ENCODE data around the gene MPL. TPM values are rescaled to one million over a fixed set of nuclear protein-coding genes. Genes with fewer than 3 reads are reported as not detected.

MPL gene
- total RNA-seq, 1 experiment from 2014 or later = not detected

- CTCF ChIA-PET = no interaction called here
- BruUV-seq (replicated peaks) = no TSS peak
- Histone ChIP-seq H3K4me3 (ENCODE audit: low read depth, low read length, poor library complexity, severe bottlenecking) (no peak overlapping the region), H3K36me3 (ENCODE audit: insufficient read depth, low read length, poor library complexity, severe bottlenecking) (no peaks in the 10 kb centered on the region), H3K4me1 (ENCODE audit: insufficient read depth, low read length, poor library complexity, severe bottlenecking) (no peaks in the 10 kb centered on the region), H3K27ac (ENCODE audit: low read depth, low read length, poor library complexity, severe bottlenecking) (no peak overlapping the region), H3K9me3 (ENCODE audit: low read depth, low read length, poor library complexity, severe bottlenecking) (no peaks in the 10 kb centered on the region), H3K27me3 (replicated peaks; ENCODE audit: insufficient read depth, low read depth, low read length, poor library complexity) (no peaks in the 10 kb centered on the region)
- intact Hi-C loops (cut with micrococcal nuclease; ENCODE audit: unreplicated experiment) = no loop called here
- TF ChIP-seq, protein P1, sequence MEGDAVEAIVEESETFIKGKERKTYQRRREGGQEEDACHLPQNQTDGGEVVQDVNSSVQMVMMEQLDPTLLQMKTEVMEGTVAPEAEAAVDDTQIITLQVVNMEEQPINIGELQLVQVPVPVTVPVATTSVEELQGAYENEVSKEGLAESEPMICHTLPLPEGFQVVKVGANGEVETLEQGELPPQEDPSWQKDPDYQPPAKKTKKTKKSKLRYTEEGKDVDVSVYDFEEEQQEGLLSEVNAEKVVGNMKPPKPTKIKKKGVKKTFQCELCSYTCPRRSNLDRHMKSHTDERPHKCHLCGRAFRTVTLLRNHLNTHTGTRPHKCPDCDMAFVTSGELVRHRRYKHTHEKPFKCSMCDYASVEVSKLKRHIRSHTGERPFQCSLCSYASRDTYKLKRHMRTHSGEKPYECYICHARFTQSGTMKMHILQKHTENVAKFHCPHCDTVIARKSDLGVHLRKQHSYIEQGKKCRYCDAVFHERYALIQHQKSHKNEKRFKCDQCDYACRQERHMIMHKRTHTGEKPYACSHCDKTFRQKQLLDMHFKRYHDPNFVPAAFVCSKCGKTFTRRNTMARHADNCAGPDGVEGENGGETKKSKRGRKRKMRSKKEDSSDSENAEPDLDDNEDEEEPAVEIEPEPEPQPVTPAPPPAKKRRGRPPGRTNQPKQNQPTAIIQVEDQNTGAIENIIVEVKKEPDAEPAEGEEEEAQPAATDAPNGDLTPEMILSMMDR (conservative IDR thresholded peaks at IDR 0.05; ENCODE audit: low read depth, low read length) = no peak
- TF ChIP-seq EZH2 (IDR thresholded peaks at IDR 0.05; ENCODE audit: borderline replicate concordance, low read depth, low read length, poor library complexity, severe bottlenecking) = no peak
- no peak for DNase-seq (ENCODE audit: low spot score)
- POLR2A ChIA-PET (ENCODE audit: low non-redundant PET) = no interaction called here
These were observed 39.6 kb upstream of the MPL start for GRCh38 chr1:43298055-43298454.

GRCh38 chr1:43299101-43299500 lies 38.5 kb upstream of the MPL start:
- DNase-seq (ENCODE audit: low spot score) = no peak
- Histone ChIP-seq H3K4me1 (ENCODE audit: insufficient read depth, low read length, poor library complexity, severe bottlenecking) (no peaks in the 10 kb centered on the region), H3K9me3 (ENCODE audit: low read depth, low read length, poor library complexity, severe bottlenecking) (no peaks in the 10 kb centered on the region), H3K36me3 (ENCODE audit: insufficient read depth, low read length, poor library complexity, severe bottlenecking) (no peaks in the 10 kb centered on the region), H3K27ac (ENCODE audit: low read depth, low read length, poor library complexity, severe bottlenecking) (no peak overlapping the region), H3K4me3 (ENCODE audit: low read depth, low read length, poor library complexity, severe bottlenecking) (no peak overlapping the region), H3K27me3 (replicated peaks; ENCODE audit: insufficient read depth, low read depth, low read length, poor library complexity) (no peaks in the 10 kb centered on the region)
- BruUV-seq (replicated peaks) = no TSS peak
- intact Hi-C loops (cut with micrococcal nuclease; ENCODE audit: unreplicated experiment) = no loop called here
- no peak for TF ChIP-seq EZH2 (IDR thresholded peaks at IDR 0.05; ENCODE audit: borderline replicate concordance, low read depth, low read length, poor library complexity, severe bottlenecking)
- TF ChIP-seq, protein P1 (conservative IDR thresholded peaks at IDR 0.05; ENCODE audit: low read depth, low read length) = no peak
- ChIA-PET POLR2A (ENCODE audit: low non-redundant PET) (no interaction called here), CTCF (no interaction called here)

DNA sequence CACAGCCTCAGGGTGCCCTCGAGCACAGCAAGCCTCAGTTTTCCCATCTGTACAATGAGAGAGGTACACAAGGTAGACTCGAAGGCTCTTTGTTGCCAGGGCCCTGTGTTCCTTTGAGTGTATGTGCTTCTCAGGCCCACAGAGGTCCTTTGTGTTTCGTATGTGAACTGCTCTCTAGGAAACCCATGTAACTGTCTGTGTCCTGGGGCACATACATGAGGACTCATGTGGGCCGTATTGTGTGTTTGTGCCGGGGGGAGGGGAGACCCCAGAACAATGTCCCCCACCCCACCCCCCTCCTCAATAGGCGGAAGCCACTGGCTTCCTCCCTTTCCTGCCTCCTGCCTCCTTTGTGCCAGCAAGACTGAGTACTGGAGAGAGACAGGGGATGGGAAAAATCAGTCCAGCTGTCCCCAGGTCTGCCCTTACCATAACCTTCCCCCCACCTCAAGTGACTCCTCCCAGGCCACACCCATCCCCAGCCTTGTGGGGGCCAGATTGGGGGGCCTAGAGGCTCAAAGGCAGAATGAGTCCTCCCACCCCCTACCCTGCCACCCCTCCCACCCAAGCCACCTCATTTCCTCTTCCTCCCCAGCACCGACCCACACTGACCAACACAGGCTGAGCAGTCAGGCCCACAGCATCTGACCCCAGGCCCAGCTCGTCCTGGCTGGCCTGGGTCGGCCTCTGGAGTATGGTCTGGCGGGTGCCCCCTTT lies 37.1 kb upstream of the MPL start, which contains the start of gene TIE1:
TIE1 (plus strand) TSS at position 605 of the 717 bp plus-strand sequence; CDS start at position 695, 90 bp downstream.
- Histone ChIP-seq H3K36me3 (ENCODE audit: insufficient read depth, low read length, poor library complexity, severe bottlenecking) (no peaks in the 10 kb centered on the region), H3K9me3 (ENCODE audit: low read depth, low read length, poor library complexity, severe bottlenecking) (no peaks in the 10 kb centered on the region), H3K27me3 (replicated peaks; ENCODE audit: insufficient read depth, low read depth, low read length, poor library complexity) (no peaks in the 10 kb centered on the region), H3K4me3 (ENCODE audit: low read depth, low read length, poor library complexity, severe bottlenecking) (no peak within 1 kb of the TSS), H3K4me1 (ENCODE audit: insufficient read depth, low read length, poor library complexity, severe bottlenecking) (no peaks in the 10 kb centered on the region), H3K27ac (ENCODE audit: low read depth, low read length, poor library complexity, severe bottlenecking) (no peak within 1 kb of the TSS)
- intact Hi-C loops (cut with micrococcal nuclease; ENCODE audit: unreplicated experiment) = no loop called here
- CTCF ChIA-PET = no interaction called here
- no TSS peak for BruUV-seq (replicated peaks)
- TF ChIP-seq EZH2 (IDR thresholded peaks at IDR 0.05; ENCODE audit: borderline replicate concordance, low read depth, low read length, poor library complexity, severe bottlenecking) = no peak
- TF ChIP-seq, protein P1 (conservative IDR thresholded peaks at IDR 0.05; ENCODE audit: low read depth, low read length) = no peak
- POLR2A ChIA-PET (ENCODE audit: low non-redundant PET) = no interaction called here
- no peak for DNase-seq (ENCODE audit: low spot score)

Data from A673 (cell line).